IMR-90 (cell line): ENCODE results near the gene CCR5AS.

Experiments
- ATAC-seq: fragments of 200-7000 bp; cut with Tn5 transposase; 2 replicates; pipeline ENCODE4 v1.9.1; 2020; ENCODE audit warnings: low read depth, mild to moderate bottlenecking, moderate library complexity
- BruUV-seq: library from RNA; stranded (reverse); fragments of 400-500 nt; replicated peaks from 2 replicates; lab custom pipeline; 2021; lab: Mats Ljungman, UMichigan
- CTCF ChIA-PET: fragments of 300-600 bp; formaldehyde crosslinking; extraction: SDS; loops from one replicate; lab custom pipeline; 2021; ENCODE audit warnings: antibody characterized with exemption; lab: Yijun Ruan, JAX
- POLR2A ChIA-PET: fragments of 300-600 bp; sonication (Branson Sonifier 250); formaldehyde crosslinking; loops from one replicate; lab custom pipeline; 2022; ENCODE audit warnings: antibody characterized with exemption; ENCODE audit not compliant: unreplicated experiment; lab: Charles Lee
- DNase-seq: peaks from one replicate; pipeline ENCODE4 v3.0.0; 2013
- H2AFZ ChIP-seq: replicated peaks from 2 replicates; pipeline ENCODE3; 2013; ENCODE audit warnings: low read length, mild to moderate bottlenecking; ENCODE audit not compliant: poor library complexity
- H2AK5ac ChIP-seq: 2 replicates; pipeline ENCODE4 v1.6.1; 2013; ENCODE audit warnings: low read depth, low read length, inconsistent platforms
- H2AK9ac ChIP-seq: replicated peaks from 2 replicates; pipeline ENCODE3; 2013; ENCODE audit warnings: mild to moderate bottlenecking, low read depth, low read length, moderate library complexity; ENCODE audit not compliant: poor library complexity
- H2BK120ac ChIP-seq: 2 replicates; pipeline ENCODE4 v1.6.1; 2013; ENCODE audit warnings: low read depth, low read length, inconsistent platforms
- H2BK15ac ChIP-seq: 3 replicates; pipeline ENCODE4 v1.6.1; 2013; ENCODE audit warnings: low read depth, low read length, inconsistent platforms
- H2BK20ac ChIP-seq: 2 replicates; pipeline ENCODE4 v1.6.1; 2013; ENCODE audit warnings: low read depth, mild to moderate bottlenecking, inconsistent platforms, low read length, moderate library complexity
- H2BK5ac ChIP-seq: 2 replicates; pipeline ENCODE4 v1.6.1; 2013; ENCODE audit warnings: mild to moderate bottlenecking, low read depth, low read length, inconsistent platforms; ENCODE audit not compliant: poor library complexity, severe bottlenecking
- H3K14ac ChIP-seq: replicated peaks from 2 replicates; pipeline ENCODE4 v1.6.1; 2013; ENCODE audit warnings: low read depth, low read length, inconsistent platforms
- H3K18ac ChIP-seq: 2 replicates; pipeline ENCODE4 v1.6.1; 2013; ENCODE audit warnings: low read depth, low read length, control low read depth
- H3K23ac ChIP-seq: 2 replicates; pipeline ENCODE4 v1.6.1; 2013; ENCODE audit warnings: low read depth, low read length, inconsistent platforms
- H3K27ac ChIP-seq: 2 replicates; pipeline ENCODE4 v1.5.1; 2013; ENCODE audit warnings: mild to moderate bottlenecking, control low read depth, low read length; ENCODE audit not compliant: insufficient read depth
- H3K27me3 ChIP-seq: 2 replicates; pipeline ENCODE4 v1.6.1; 2013; ENCODE audit warnings: low read length; ENCODE audit not compliant: control insufficient read depth, insufficient read depth
- H3K36me3 ChIP-seq: 2 replicates; pipeline ENCODE4 v1.6.1; 2013; ENCODE audit warnings: low read length, mixed read lengths; ENCODE audit not compliant: control insufficient read depth, insufficient read depth
- H3K4ac ChIP-seq: 2 replicates; pipeline ENCODE4 v1.6.1; 2013; ENCODE audit warnings: low read depth, low read length, inconsistent platforms
- H3K4me1 ChIP-seq: 2 replicates; pipeline ENCODE4 v1.6.1; 2013; ENCODE audit warnings: low read length, mixed read lengths; ENCODE audit not compliant: control insufficient read depth, insufficient read depth
- H3K4me2 ChIP-seq: 2 replicates; pipeline ENCODE4 v1.6.1; 2013; ENCODE audit warnings: low read depth, mild to moderate bottlenecking, control low read depth, low read length, moderate library complexity
- H3K4me3 ChIP-seq: 2 replicates; pipeline ENCODE4 v1.5.1; 2013; ENCODE audit warnings: low read depth, mild to moderate bottlenecking, control low read depth, low read length, moderate library complexity; ENCODE audit not compliant: insufficient read depth
- H3K56ac ChIP-seq: 2 replicates; pipeline ENCODE4 v1.6.1; 2013; ENCODE audit warnings: low read length, inconsistent platforms; ENCODE audit not compliant: insufficient read depth; ENCODE audit errors: extremely low read depth
- H3K79me1 ChIP-seq, 2 experiments: 2 replicates each; pipeline ENCODE4 v1.6.1; 2013; ENCODE audit warnings: low read length in 2 of 2, inconsistent platforms in 1 of 2, low read depth in 1 of 2
- H3K9ac ChIP-seq: 2 replicates; pipeline ENCODE4 v1.6.1; 2013; ENCODE audit warnings: low read depth, low read length, control low read depth
- H3K9me1 ChIP-seq: 2 replicates; pipeline ENCODE4 v1.6.1; 2013; ENCODE audit warnings: low read length, inconsistent platforms; ENCODE audit not compliant: insufficient read depth
- H3K9me3 ChIP-seq: 2 replicates; pipeline ENCODE4 v1.6.1; 2013; ENCODE audit warnings: low read length; ENCODE audit not compliant: control insufficient read depth, insufficient read depth
- H4K20me1 ChIP-seq: 2 replicates; pipeline ENCODE4 v1.6.1; 2013; ENCODE audit warnings: low read length, inconsistent platforms; ENCODE audit not compliant: insufficient read depth
- H4K5ac ChIP-seq: 2 replicates; pipeline ENCODE4 v1.6.1; 2013; ENCODE audit warnings: mild to moderate bottlenecking, low read depth, low read length, control low read depth
- H4K8ac ChIP-seq, 2 experiments: 2 replicates each; pipeline ENCODE4 v1.6.1; 2013; ENCODE audit warnings: low read depth in 2 of 2, low read length in 2 of 2, control low read depth in 1 of 2, inconsistent platforms in 1 of 2
- H4K91ac ChIP-seq: 2 replicates; pipeline ENCODE4 v1.6.1; 2013; ENCODE audit warnings: low read depth, low read length, inconsistent platforms; ENCODE audit not compliant: insufficient read depth
- MAFK ChIP-seq: IDR thresholded peaks from 2 replicates; pipeline ENCODE4 v1.6.1; 2012; ENCODE audit warnings: low read depth, low read length, improper control_type of control experiment
- MXI1 ChIP-seq: IDR thresholded peaks from 2 replicates; pipeline ENCODE4 v1.6.1; 2012; ENCODE audit warnings: low read depth, mild to moderate bottlenecking, low read length, moderate library complexity, borderline replicate concordance
- RFX5 ChIP-seq: IDR thresholded peaks from 2 replicates; pipeline ENCODE4 v1.8.0; 2012; ENCODE audit warnings: low read depth, mild to moderate bottlenecking, low read length, moderate library complexity
- WGBS, 2 experiments: methylation state at CpG; one replicate each; pipeline versions ENCODE4 v1.1.5 to v1.1.7; 2013; ENCODE audit warnings: missing lambda C conversion rate in 2 of 2; ENCODE audit not compliant: insufficient read length in 1 of 2; ENCODE audit errors: extremely low coverage in 2 of 2; 5-methylcytosine and 5-hydroxymethylcytosine counted together
- dilution Hi-C: fragments of 300-500 bp; cut with HindIII; formaldehyde crosslinking; loops from one replicate; pipeline ENCODE4 v1.14.3; 2018; ENCODE audit warnings: low sequenced_read_pairs; ENCODE audit not compliant: unreplicated experiment
- in situ Hi-C: fragments of 300-500 bp; cut with MboI; formaldehyde crosslinking; loops from 3 replicates; pipeline ENCODE4 v1.14.3; 2019; ENCODE audit warnings: low sequenced_read_pairs, inconsistent platforms, mixed read lengths
- intact Hi-C: fragments of 100-400 bp; cut with micrococcal nuclease; formaldehyde crosslinking; loops from 2 replicates; pipeline ENCODE4 v1.10.0; 2022
- TF ChIP-seq, protein P1 (sequence below): fragments of 150-350 bp; IDR thresholded peaks from 2 replicates; pipeline ENCODE4 v1.6.1; 2016; ENCODE audit warnings: low read depth, mild to moderate bottlenecking, low read length, moderate library complexity, borderline replicate concordance

The CCR5AS gene

DNA sequence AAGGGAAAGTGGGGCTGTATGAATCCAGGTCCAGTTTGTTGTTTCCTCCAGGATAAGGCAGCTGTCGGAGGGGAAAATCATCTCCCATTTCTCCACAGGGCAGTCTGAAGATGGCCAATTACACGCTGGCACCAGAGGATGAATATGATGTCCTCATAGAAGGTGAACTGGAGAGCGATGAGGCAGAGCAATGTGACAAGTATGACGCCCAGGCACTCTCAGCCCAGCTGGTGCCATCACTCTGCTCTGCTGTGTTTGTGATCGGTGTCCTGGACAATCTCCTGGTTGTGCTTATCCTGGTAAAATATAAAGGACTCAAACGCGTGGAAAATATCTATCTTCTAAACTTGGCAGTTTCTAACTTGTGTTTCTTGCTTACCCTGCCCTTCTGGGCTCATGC is 1.1 kb upstream of the CCR5AS start:
- in situ Hi-C loops, result no loop called here
- ATAC-seq, result no peak; the same call in 1 of the 2 replicates
- Histone ChIP-seq H4K8ac (peak overlapping the region; percentile 33 to 84; a peak in 3 of 4 replicates), H3K9ac (no peak overlapping the region), H2BK5ac (no peak overlapping the region), H2AK5ac (peak overlapping the region; percentile 37; the same call in 1 of the 2 replicates), H3K27me3 (no peaks in the 10 kb centered on the region), H2BK15ac (no peak overlapping the region), H3K14ac (peak overlapping the region; percentile 70), H3K79me1 (peaks cover 0 to 4% of the 10 kb centered on the region in 2 experiments; a peak in 1 of 4 replicates), H3K27ac (no peak overlapping the region), H3K36me3 (no peaks in the 10 kb centered on the region), H3K4me3 (no peak overlapping the region), H2BK20ac (peak overlapping the region; percentile 70; the same call in 1 of the 2 replicates), H3K4ac (peak overlapping the region; percentile 37; the same call in 1 of the 2 replicates), H4K20me1 (no peaks in the 10 kb centered on the region), H3K4me2 (no peak overlapping the region), H2AK9ac (no peak overlapping the region), H3K9me3 (no peaks in the 10 kb centered on the region), H4K91ac (peak overlapping the region; percentile 62), H3K18ac (no peak overlapping the region; the same call in 1 of the 2 replicates), H3K23ac (peak overlapping the region; percentile 10; the same call in 1 of the 2 replicates), H2BK120ac (peak overlapping the region; percentile 85), H3K9me1 (peaks cover 8% of the 10 kb centered on the region), H3K4me1 (peaks cover 20% of the 10 kb centered on the region), H4K5ac (no peak overlapping the region), H2AFZ (peak overlapping the region; percentile 83), H3K56ac (no peak overlapping the region)
- no TSS peak for BruUV-seq
- 70% methylated on average over 2 of the region's 7 CpGs; no CpG with 5 or more reads in 1 of the 2 experiments for WGBS, 2 experiments
- POLR2A ChIA-PET, result interaction anchor here (0.6 kb wide), 1 partner anchor 68 kb away, joined by 3 read pairs; no protein-coding TSS in a partner anchor
- dilution Hi-C loops, result no loop called here
- TF ChIP-seq MAFK (no peak), MXI1 (no peak), RFX5 (no peak)
- TF ChIP-seq, protein P1, sequence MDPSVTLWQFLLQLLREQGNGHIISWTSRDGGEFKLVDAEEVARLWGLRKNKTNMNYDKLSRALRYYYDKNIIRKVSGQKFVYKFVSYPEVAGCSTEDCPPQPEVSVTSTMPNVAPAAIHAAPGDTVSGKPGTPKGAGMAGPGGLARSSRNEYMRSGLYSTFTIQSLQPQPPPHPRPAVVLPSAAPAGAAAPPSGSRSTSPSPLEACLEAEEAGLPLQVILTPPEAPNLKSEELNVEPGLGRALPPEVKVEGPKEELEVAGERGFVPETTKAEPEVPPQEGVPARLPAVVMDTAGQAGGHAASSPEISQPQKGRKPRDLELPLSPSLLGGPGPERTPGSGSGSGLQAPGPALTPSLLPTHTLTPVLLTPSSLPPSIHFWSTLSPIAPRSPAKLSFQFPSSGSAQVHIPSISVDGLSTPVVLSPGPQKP, result no peak
- CTCF ChIA-PET, result interaction anchor here (1.0 kb wide), 1 partner anchor 192 kb away, joined by 4 read pairs; no protein-coding TSS in a partner anchor
- no peak for DNase-seq
- intact Hi-C loops, result no loop called here
